Nephron progenitor cell (in vitro differentiated cells): ENCODE data around the gene PNPLA1.

Experiments
- DNase-seq: peaks from one replicate; pipeline ENCODE4 v3.0.0; 2021
- H3K27ac Mint-ChIP-seq: 2 replicates; pipeline ENCODE4 v1.8.0; 2021; ENCODE audit warnings: mild to moderate bottlenecking, moderate library complexity, mixed read lengths
- H3K27me3 Mint-ChIP-seq: 2 replicates; pipeline ENCODE4 v1.8.0; 2021; ENCODE audit warnings: mild to moderate bottlenecking, low read depth, mixed read lengths; ENCODE audit not compliant: poor library complexity
- H3K36me3 Mint-ChIP-seq: 2 replicates; pipeline ENCODE4 v1.8.0; 2021; ENCODE audit warnings: low read depth, mixed read lengths
- H3K4me1 Mint-ChIP-seq: 2 replicates; pipeline ENCODE4 v1.8.0; 2021; ENCODE audit warnings: mixed read lengths
- H3K4me3 Mint-ChIP-seq: 2 replicates; pipeline ENCODE4 v1.8.0; 2021; ENCODE audit warnings: mild to moderate bottlenecking, moderate library complexity, mixed read lengths
- H3K9me3 Mint-ChIP-seq: 2 replicates; pipeline ENCODE4 v1.8.0; 2021; ENCODE audit warnings: mild to moderate bottlenecking, moderate library complexity, mixed read lengths
- CTCF ChIP-seq: fragments of 200-600 bp; sonication (generic); IDR thresholded peaks from 2 replicates; pipeline ENCODE4 v1.5.0; 2021; ENCODE audit warnings: antibody characterized with exemption

Gene PNPLA1

GRCh38 chr6:36290668-36291620 is 21.1 kb downstream of the PNPLA1 start:
- no peak for DNase-seq

GRCh38 chr6:36292170-36292569 is 22.3 kb downstream of the PNPLA1 start:
- TF ChIP-seq CTCF = no peak
- DNase-seq = no peak
- Mint-ChIP-seq H3K4me1 (peaks cover 5% of the 10 kb centered on the region), H3K27me3 (peaks cover 32% of the 10 kb centered on the region), H3K4me3 (no peak overlapping the region), H3K27ac (no peak overlapping the region), H3K9me3 (no peaks in the 10 kb centered on the region), H3K36me3 (no peaks in the 10 kb centered on the region)

More at GRCh38 chr6:36290668-36291620, 21.1 kb downstream of the PNPLA1 start:
- H3K27me3 Mint-ChIP-seq = peaks cover 38% of the 10 kb centered on the region
- no peak overlapping the region for H3K4me3 Mint-ChIP-seq
- no peak for TF ChIP-seq CTCF
- H3K9me3 Mint-ChIP-seq = no peaks in the 10 kb centered on the region
- H3K27ac Mint-ChIP-seq = no peak overlapping the region
- H3K36me3 Mint-ChIP-seq = no peaks in the 10 kb centered on the region
- peaks cover 5% of the 10 kb centered on the region for H3K4me1 Mint-ChIP-seq

- no peaks in the 10 kb centered on the region for H3K9me3 Mint-ChIP-seq
- H3K4me1 Mint-ChIP-seq = peaks cover 18% of the 10 kb centered on the region
- no peak overlapping the region for H3K27ac Mint-ChIP-seq
- no peak for TF ChIP-seq CTCF
- H3K27me3 Mint-ChIP-seq = peaks cover 26% of the 10 kb centered on the region
- no peak overlapping the region for H3K4me3 Mint-ChIP-seq
- no peak for DNase-seq
- no peaks in the 10 kb centered on the region for H3K36me3 Mint-ChIP-seq
These were observed 26.4 kb downstream of the PNPLA1 start for GRCh38 chr6:36296240-36296639.

- no peaks in the 10 kb centered on the region for H3K9me3 Mint-ChIP-seq
- no peak for DNase-seq
- no peak overlapping the region for H3K4me3 Mint-ChIP-seq
- no peak overlapping the region for H3K27ac Mint-ChIP-seq
- H3K27me3 Mint-ChIP-seq = peaks cover 23% of the 10 kb centered on the region
- TF ChIP-seq CTCF = no peak
- H3K36me3 Mint-ChIP-seq = no peaks in the 10 kb centered on the region
- H3K4me1 Mint-ChIP-seq = peaks cover 18% of the 10 kb centered on the region
These were observed 27.2 kb downstream of the PNPLA1 start for GRCh38 chr6:36297051-36297450.

GRCh38 chr6:36297511-36297910 is 27.7 kb downstream of the PNPLA1 start:
- peaks cover 23% of the 10 kb centered on the region for H3K4me1 Mint-ChIP-seq
- DNase-seq = no peak
- TF ChIP-seq CTCF = no peak
- H3K9me3 Mint-ChIP-seq = no peaks in the 10 kb centered on the region
- H3K27me3 Mint-ChIP-seq = peaks cover 25% of the 10 kb centered on the region
- H3K27ac Mint-ChIP-seq = peak overlapping the region; percentile 61
- H3K36me3 Mint-ChIP-seq = no peaks in the 10 kb centered on the region
- no peak overlapping the region for H3K4me3 Mint-ChIP-seq

- Mint-ChIP-seq H3K36me3 (no peaks in the 10 kb centered on the region), H3K4me3 (no peak overlapping the region), H3K9me3 (no peaks in the 10 kb centered on the region), H3K27ac (no peak overlapping the region), H3K4me1 (peaks cover 23% of the 10 kb centered on the region), H3K27me3 (peaks cover 25% of the 10 kb centered on the region)
- TF ChIP-seq CTCF = no peak
- DNase-seq = no peak
These were observed 28.2 kb downstream of the PNPLA1 start for GRCh38 chr6:36298027-36298426.
